SK-N-MC (cell line): ENCODE data around the gene RNLS.

Experiments
- EZH2 ChIP-seq: fragments of 200-600 bp; sonication (generic); IDR thresholded peaks from one replicate; pipeline ENCODE4 v1.6.1; 2017; ENCODE audit warnings: antibody characterized with exemption
- FOXP2 ChIP-seq: optimal IDR thresholded peaks from 2 replicates; pipeline ENCODE3; 2011; ENCODE audit warnings: mild to moderate bottlenecking, moderate library complexity; ENCODE audit not compliant: insufficient read depth; ENCODE audit errors: extremely low read length, control extremely low read depth
- POLR2AphosphoS5 ChIP-seq: IDR thresholded peaks from 2 replicates; pipeline ENCODE4 v1.6.1; 2012; ENCODE audit warnings: mild to moderate bottlenecking, low read depth, low read length, borderline replicate concordance

- TF ChIP-seq POLR2AphosphoS5 (no peak), EZH2 (no peak), FOXP2 (no peak)
Observed at GRCh38 chr10:88337134-88337533, 246.0 kb downstream of the RNLS start.
